Measurements from ENCODE around the gene ANLN. TPM values are rescaled to one million over a fixed set of nuclear protein-coding genes. Genes with fewer than 3 reads are reported as not detected.
"Not testable (repeated sequence)": the region's sequence is repeated elsewhere in the genome, so short reads cannot be mapped to it uniquely, and the experiment has no call there.

ANLN gene
- total and polyA plus RNA-seq, 2 donors (not counting 3 experiments of a cell fraction or from before 2014, with no cell fraction given): 28.5 to 119 TPM

- BruUV-seq (replicated peaks); H3K9me1 ChIP-seq (replicated peaks; ENCODE audit: control insufficient read depth, extremely low read depth, insufficient read depth, low read length); H2AFZ ChIP-seq (ENCODE audit: low read depth, low read length); dilution Hi-C loops (cut with MboI; ENCODE audit: extremely low pct_ligation_motif_present, low sequenced_read_pairs); H3K4me1 ChIP-seq (ENCODE audit: control insufficient read depth, extremely low read depth, insufficient read depth, low read length); H3K27me3 ChIP-seq (ENCODE audit: control insufficient read depth in 2 of 2, insufficient read depth in 2 of 2, low read length in 2 of 2); H3K36me3 ChIP-seq (ENCODE audit: control insufficient read depth in 2 of 2, extremely low read depth in 1 of 2, insufficient read depth in 2 of 2, low read length in 2 of 2); H3K9me3 ChIP-seq (replicated peaks; ENCODE audit: control insufficient read depth, insufficient read depth, low read length); FAIRE-seq; POLR2A ChIA-PET; DNase-seq (ENCODE audit: low read depth, low spot score); intact Hi-C loops (cut with micrococcal nuclease); H4K20me1 ChIP-seq (replicated peaks; ENCODE audit: control insufficient read depth, extremely low read depth, insufficient read depth, low read length); H3K79me2 ChIP-seq (ENCODE audit: control insufficient read depth, insufficient read depth, low read length); H3K27ac ChIP-seq (ENCODE audit: insufficient read depth, low read depth, low read length); H3K4me2 ChIP-seq (ENCODE audit: insufficient read depth, low read length); H3K9ac ChIP-seq (replicated peaks; ENCODE audit: extremely low read depth, insufficient read depth, low read length); H3K4me3 ChIP-seq (replicated peaks in 1 of 3; ENCODE audit: insufficient read depth in 1 of 3, low read depth in 1 of 3, low read length in 3 of 3): not testable (repeated sequence)
- CTCF ChIA-PET: interaction anchor here (1.4 kb wide), 1 partner anchor 11 kb away, joined by 3 read pairs; no protein-coding TSS in a partner anchor
Observed at GRCh38 chr7:36483853-36484252, 94.2 kb downstream of the ANLN start.

GRCh38 chr7:36484265-36484664, 94.6 kb downstream of the ANLN start:
- ChIA-PET POLR2A (no interaction called here), CTCF (interaction anchor here (1.3 to 8.3 kb wide), 2 partner anchors 697 to 716 kb away, joined by 6 to 182 read pairs; no protein-coding TSS in a partner anchor)
- TF ChIP-seq EZH2 (IDR thresholded peaks at IDR 0.05; ENCODE audit: borderline replicate concordance, low read depth, low read length, severe bottlenecking) (no peak), POLR2A (IDR thresholded peaks at IDR 0.05; ENCODE audit: low read depth, low read length) (no peak), FOS (IDR thresholded peaks at IDR 0.05; ENCODE audit: borderline replicate concordance, insufficient read depth, low read length) (no peak), JUN (IDR thresholded peaks at IDR 0.05; ENCODE audit: borderline replicate concordance, insufficient read depth, insufficient read length, low read depth) (no peak), POLR2AphosphoS5 (IDR thresholded peaks at IDR 0.05; ENCODE audit: insufficient read depth, low read depth, low read length) (no peak), CTCF (IDR thresholded peaks at IDR 0.05; ENCODE audit: extremely low read depth in 1 of 2, insufficient read depth in 1 of 2, low read depth in 1 of 2, low read length in 2 of 2) (no peak), GATA2 (IDR thresholded peaks at IDR 0.05; ENCODE audit: insufficient read depth, insufficient read length, low read depth, low read length) (no peak)

More at GRCh38 chr7:36484265-36484664, 94.6 kb downstream of the ANLN start:
- Histone ChIP-seq H3K4me3 (replicated peaks in 1 of 3; ENCODE audit: insufficient read depth in 1 of 3, low read depth in 1 of 3, low read length in 3 of 3) (no peak overlapping the region), H2AFZ (ENCODE audit: low read depth, low read length) (no peak overlapping the region), H3K4me1 (ENCODE audit: control insufficient read depth, extremely low read depth, insufficient read depth, low read length) (no peaks in the 10 kb centered on the region), H4K20me1 (replicated peaks; ENCODE audit: control insufficient read depth, extremely low read depth, insufficient read depth, low read length) (no peaks in the 10 kb centered on the region), H3K9ac (replicated peaks; ENCODE audit: extremely low read depth, insufficient read depth, low read length) (no peak overlapping the region), H3K9me1 (replicated peaks; ENCODE audit: control insufficient read depth, extremely low read depth, insufficient read depth, low read length) (no peaks in the 10 kb centered on the region), H3K27me3 (ENCODE audit: control insufficient read depth in 2 of 2, insufficient read depth in 2 of 2, low read length in 2 of 2) (peaks cover 1 to 3% of the 10 kb centered on the region in 2 experiments), H3K9me3 (replicated peaks; ENCODE audit: control insufficient read depth, insufficient read depth, low read length) (no peaks in the 10 kb centered on the region), H3K27ac (ENCODE audit: insufficient read depth, low read depth, low read length) (no peak overlapping the region), H3K4me2 (ENCODE audit: insufficient read depth, low read length) (no peak overlapping the region), H3K36me3 (ENCODE audit: control insufficient read depth in 2 of 2, extremely low read depth in 1 of 2, insufficient read depth in 2 of 2, low read length in 2 of 2) (no peaks in the 10 kb centered on the region), H3K79me2 (ENCODE audit: control insufficient read depth, insufficient read depth, low read length) (no peaks in the 10 kb centered on the region)
- no peak for FAIRE-seq
- BruUV-seq (replicated peaks): no TSS peak
- intact Hi-C loops (cut with micrococcal nuclease) (no loop called here), dilution Hi-C loops (cut with MboI; ENCODE audit: extremely low pct_ligation_motif_present, low sequenced_read_pairs) (no loop called here)
- no peak for DNase-seq (ENCODE audit: low read depth, low spot score)

Data from endothelial cell of umbilical vein (primary cell).